Measurements from ENCODE around the gene SH3PXD2B. TPM values are rescaled to one million over a fixed set of nuclear protein-coding genes. Genes with fewer than 3 reads are reported as not detected.

SH3PXD2B gene
- total and polyA plus RNA-seq, 10 of the 15 experiments (the other 5 are each of a cell fraction or from before 2014, with no cell fraction given), result 0.05 to 1.6 (median 0.57) TPM

GRCh38 chr5:172283862-172284610, 170.3 kb downstream of the SH3PXD2B start (continued):
- TF ChIP-seq ASH2L (IDR thresholded peaks at IDR 0.05; ENCODE audit: borderline replicate concordance, low read depth) (0 out of 2 replicates have a peak, but pooled peaks have one; percentile 2), IRF5 (IDR thresholded peaks at IDR 0.05; ENCODE audit: borderline replicate concordance) (no peak), MLLT1 (IDR thresholded peaks at IDR 0.05) (0 out of 2 replicates have a peak, but pooled peaks have one; percentile 38), ZNF24 (IDR thresholded peaks at IDR 0.05) (no peak), MXI1 (IDR thresholded peaks at IDR 0.05; ENCODE audit: low read depth, low read length) (no peak), BCL3 (IDR thresholded peaks at IDR 0.05; ENCODE audit: borderline replicate concordance, insufficient read depth, low read depth, low read length, poor library complexity, severe bottlenecking) (peak; percentile 22), KLF5 (IDR thresholded peaks at IDR 0.05; ENCODE audit: partially characterized antibody) (no peak), NBN (IDR thresholded peaks at IDR 0.05) (peak; percentile 59; the same call in 1 of the 2 replicates), SRF (IDR thresholded peaks at IDR 0.05; ENCODE audit: low read depth in 2 of 2, low read length in 2 of 2) (0 out of 4 replicates have a peak, but pooled peaks of 1 of the 2 experiments have one; percentile 19), ZBTB40 (IDR thresholded peaks at IDR 0.05; ENCODE audit: borderline replicate concordance) (no peak), GABPA (IDR thresholded peaks at IDR 0.05; ENCODE audit: low read depth) (no peak), SREBF2 (IDR thresholded peaks at IDR 0.05; ENCODE audit: low read length) (no peak), ZNF207 (IDR thresholded peaks at IDR 0.05; ENCODE audit: borderline replicate concordance) (no peak)
- TF ChIP-seq, protein P1, sequence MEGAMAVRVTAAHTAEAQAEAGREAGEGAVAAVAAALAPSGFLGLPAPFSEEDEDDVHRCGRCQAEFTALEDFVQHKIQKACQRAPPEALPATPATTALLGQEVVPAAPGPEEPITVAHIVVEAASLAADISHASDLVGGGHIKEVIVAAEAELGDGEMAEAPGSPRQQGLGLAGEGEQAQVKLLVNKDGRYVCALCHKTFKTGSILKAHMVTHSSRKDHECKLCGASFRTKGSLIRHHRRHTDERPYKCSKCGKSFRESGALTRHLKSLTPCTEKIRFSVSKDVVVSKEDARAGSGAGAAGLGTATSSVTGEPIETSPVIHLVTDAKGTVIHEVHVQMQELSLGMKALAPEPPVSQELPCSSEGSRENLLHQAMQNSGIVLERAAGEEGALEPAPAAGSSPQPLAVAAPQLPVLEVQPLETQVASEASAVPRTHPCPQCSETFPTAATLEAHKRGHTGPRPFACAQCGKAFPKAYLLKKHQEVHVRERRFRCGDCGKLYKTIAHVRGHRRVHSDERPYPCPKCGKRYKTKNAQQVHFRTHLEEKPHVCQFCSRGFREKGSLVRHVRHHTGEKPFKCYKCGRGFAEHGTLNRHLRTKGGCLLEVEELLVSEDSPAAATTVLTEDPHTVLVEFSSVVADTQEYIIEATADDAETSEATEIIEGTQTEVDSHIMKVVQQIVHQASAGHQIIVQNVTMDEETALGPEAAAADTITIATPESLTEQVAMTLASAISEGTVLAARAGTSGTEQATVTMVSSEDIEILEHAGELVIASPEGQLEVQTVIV (IDR thresholded peaks at IDR 0.05; ENCODE audit: borderline replicate concordance, partially characterized antibody), result no peak

All from GM12878 (cell line).